ENCODE results near the gene F13A1.

F13A1 gene

GRCh38 chr6:6319952-6320811 is at the start of gene F13A1:
Gene F13A1 (minus strand): TSS chr6:6320662. CDS start chr6:6318664, 1,998 bp downstream.
- no peak for DNase-seq

GRCh38 chr6:6368684-6369052 is 48.2 kb upstream of the F13A1 start:
- no peak for DNase-seq

- DNase-seq: no peak
Measured at GRCh38 chr6:6368040-6368683, 47.7 kb upstream of the F13A1 start.

- DNase-seq: no peak
Measured at GRCh38 chr6:6366803-6367202, 46.3 kb upstream of the F13A1 start.

- DNase-seq: no peak
Measured at GRCh38 chr6:6365242-6365641, 44.8 kb upstream of the F13A1 start.

- no peak for DNase-seq
Measured at GRCh38 chr6:6362056-6362840, 41.8 kb upstream of the F13A1 start.

- no peak for DNase-seq
Measured at GRCh38 chr6:6357530-6357929, 37.1 kb upstream of the F13A1 start.

GRCh38 chr6:6357032-6357431 is 36.6 kb upstream of the F13A1 start:
- no peak for DNase-seq

- no peak for DNase-seq
Measured at GRCh38 chr6:6352772-6353171, 32.3 kb upstream of the F13A1 start.

- DNase-seq: no peak
Measured at GRCh38 chr6:6351511-6352025, 31.1 kb upstream of the F13A1 start.

GRCh38 chr6:6350696-6351095 is 30.2 kb upstream of the F13A1 start:
- no peak for DNase-seq

- no peak for DNase-seq
Measured at GRCh38 chr6:6348256-6348655, 27.8 kb upstream of the F13A1 start.

- no peak for DNase-seq
Measured at GRCh38 chr6:6346427-6347023, 26.1 kb upstream of the F13A1 start.

GRCh38 chr6:6333501-6333900 is 13.0 kb upstream of the F13A1 start:
- no peak for DNase-seq

- DNase-seq: no peak
Measured at GRCh38 chr6:6332811-6333244, 12.4 kb upstream of the F13A1 start.

GRCh38 chr6:6331946-6332601 is 11.6 kb upstream of the F13A1 start:
- DNase-seq: no peak

GRCh38 chr6:6331393-6331792 is 10.9 kb upstream of the F13A1 start:
- DNase-seq: no peak

- no peak for DNase-seq
Measured at GRCh38 chr6:6330407-6330806, 9.9 kb upstream of the F13A1 start.

GRCh38 chr6:6328451-6328850 is 8.0 kb upstream of the F13A1 start:
- DNase-seq: no peak

- DNase-seq: no peak
Measured at GRCh38 chr6:6323352-6323751, 2.9 kb upstream of the F13A1 start.

- no peak for DNase-seq
Measured at GRCh38 chr6:6320901-6321300, 439 bp upstream of the F13A1 start.

Data from CD4-positive, alpha-beta T cell treated with Interleukin-10 for 1 hour (primary cell).